GM12875 (cell line): ENCODE data around the gene BICD1.

ENCODE experiments used
- H3K4me3 ChIP-seq: one replicate; pipeline ENCODE4 v1.5.1; 2011; ENCODE audit warnings: low read depth, low read length, control low read depth
- CTCF ChIP-seq: IDR thresholded peaks from 2 replicates; pipeline ENCODE4 v1.5.1; 2011; ENCODE audit warnings: low read depth, mild to moderate bottlenecking, control low read depth, inconsistent platforms, low read length, moderate library complexity, borderline replicate concordance; ENCODE audit not compliant: insufficient read depth

Gene BICD1

GRCh38 chr12:32198555-32198954, 91.9 kb downstream of the BICD1 start:
- H3K4me3 ChIP-seq, result no peak overlapping the region
- no peak for TF ChIP-seq CTCF

- TF ChIP-seq CTCF, result no peak
- no peak overlapping the region for H3K4me3 ChIP-seq
Observed at GRCh38 chr12:32201096-32201495, 94.4 kb downstream of the BICD1 start.

GRCh38 chr12:32201976-32202375, 95.3 kb downstream of the BICD1 start:
- H3K4me3 ChIP-seq, result no peak overlapping the region
- TF ChIP-seq CTCF, result no peak

- TF ChIP-seq CTCF, result no peak
- H3K4me3 ChIP-seq, result no peak overlapping the region
Observed at GRCh38 chr12:32205731-32206130, 99.1 kb downstream of the BICD1 start.

GRCh38 chr12:32208355-32208754, 101.7 kb downstream of the BICD1 start:
- no peak overlapping the region for H3K4me3 ChIP-seq
- no peak for TF ChIP-seq CTCF

GRCh38 chr12:32211066-32211899, 104.6 kb downstream of the BICD1 start:
- TF ChIP-seq CTCF, result no peak
- no peak overlapping the region for H3K4me3 ChIP-seq

- H3K4me3 ChIP-seq, result no peak overlapping the region
- TF ChIP-seq CTCF, result no peak
Observed at GRCh38 chr12:32211900-32212156, 105.2 kb downstream of the BICD1 start.
